ENCODE results near the gene TUBGCP6. TPM values are rescaled to one million over a fixed set of nuclear protein-coding genes. Genes with fewer than 3 reads are reported as not detected.

Gene TUBGCP6
- polyA plus RNA-seq, 3 donors = 30.9 to 33.9 (median 32.4) TPM

- 87 to 89% (median 89%) methylated on average over 23 of the region's 23 CpGs for WGBS, 3 donors
- H3K27ac ChIP-seq (ENCODE audit: low read depth, low read length) = no peak overlapping the region
These were observed 47.6 kb downstream of the TUBGCP6 start for GRCh38 chr22:50197000-50197800.

- WGBS, 3 donors = 85 to 93% (median 88%) methylated on average over 18 of the region's 18 CpGs
- H3K27ac ChIP-seq (ENCODE audit: low read depth, low read length) = no peak overlapping the region
These were observed 48.6 kb downstream of the TUBGCP6 start for GRCh38 chr22:50196256-50196655.

DNA sequence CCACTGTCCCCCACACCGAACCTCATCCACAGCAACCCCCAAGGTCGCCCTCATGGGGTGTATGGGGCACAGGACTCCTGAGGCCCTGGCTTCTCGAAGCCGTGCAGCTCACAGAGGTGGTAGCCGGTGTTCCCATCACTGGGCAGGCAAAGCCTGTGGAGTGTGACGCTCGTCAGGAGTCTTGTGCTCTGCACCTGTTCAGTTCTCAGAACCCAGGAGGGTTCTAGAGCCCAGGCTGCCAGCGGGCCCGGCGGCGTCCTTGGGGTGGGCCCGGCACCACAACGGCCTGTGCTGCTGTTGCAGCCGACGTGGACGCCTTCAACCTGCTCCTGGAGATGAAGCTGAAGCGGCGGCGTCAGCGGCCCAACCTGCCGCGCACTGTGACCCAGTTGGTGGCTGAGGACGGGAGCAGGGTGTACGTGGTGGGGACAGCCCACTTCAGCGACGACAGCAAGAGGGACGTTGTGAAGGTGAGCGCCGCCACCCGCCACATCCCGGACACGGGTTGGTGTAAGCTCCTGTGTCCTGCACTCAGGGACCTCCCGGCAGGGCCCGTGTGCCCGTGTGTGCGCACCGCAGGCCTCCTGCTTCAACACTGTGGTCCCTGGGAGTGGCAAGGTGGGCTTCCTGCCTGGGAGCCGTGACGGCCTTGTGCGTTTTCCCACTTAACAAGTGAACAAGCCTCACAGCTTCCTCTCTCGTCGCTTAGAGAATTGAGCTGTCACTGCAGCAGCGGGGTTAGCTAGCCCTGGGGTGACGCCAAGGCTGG is 50.6 kb downstream of the TUBGCP6 start:
- H3K27ac ChIP-seq (ENCODE audit: low read depth, low read length) = no peak overlapping the region

GRCh38 chr22:50193621-50194020 is 51.2 kb downstream of the TUBGCP6 start:
- 77 to 95% (median 86%) methylated on average over 7 to 8 of the region's 8 CpGs for WGBS, 3 donors
- H3K27ac ChIP-seq (ENCODE audit: low read depth, low read length) = no peak overlapping the region

More for the DNA sequence above, 50.6 kb downstream of the TUBGCP6 start:
- WGBS, 3 donors = 71 to 94% (median 94%) methylated on average over 40 to 44 of the region's 44 CpGs

DNA sequence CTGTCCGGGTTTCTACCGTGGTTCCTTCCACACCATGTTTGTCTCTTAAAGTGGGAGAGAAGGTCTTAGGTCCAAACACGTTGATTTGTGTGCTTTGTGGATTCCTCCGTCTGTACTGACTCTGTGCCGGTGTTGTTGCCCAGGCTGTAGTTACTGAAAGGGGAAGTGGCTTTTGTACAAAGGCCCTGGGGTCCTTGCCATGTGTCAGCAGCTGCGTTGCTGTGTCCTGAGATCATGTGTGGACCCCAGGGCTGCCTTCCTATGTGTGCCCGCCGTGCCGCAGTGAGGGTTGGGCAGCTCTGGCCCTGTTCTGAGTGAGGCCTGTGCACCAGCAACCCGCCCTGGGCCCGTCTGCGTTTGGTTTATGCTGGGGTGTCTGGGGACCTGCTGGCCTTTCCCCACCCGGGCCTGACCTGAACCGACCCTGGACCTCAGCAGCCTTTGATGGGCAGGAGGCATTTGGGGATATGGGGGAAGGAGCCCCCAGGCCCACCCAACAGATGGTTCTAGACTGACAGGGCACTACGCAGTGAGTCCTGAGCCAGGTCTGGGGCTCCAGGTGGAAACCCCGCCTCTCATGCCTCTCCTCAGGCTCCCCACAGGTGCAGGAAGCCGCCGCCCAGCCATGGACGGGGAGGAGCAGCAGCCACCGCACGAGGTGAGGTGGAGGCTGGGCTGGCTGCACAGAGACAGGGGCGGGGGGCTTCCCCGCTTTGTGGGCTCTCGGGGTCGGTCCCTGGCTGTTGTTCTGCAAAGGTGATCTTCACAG is 52.2 kb downstream of the TUBGCP6 start:
- no peak overlapping the region for H3K27ac ChIP-seq (ENCODE audit: low read depth, low read length)

DNA sequence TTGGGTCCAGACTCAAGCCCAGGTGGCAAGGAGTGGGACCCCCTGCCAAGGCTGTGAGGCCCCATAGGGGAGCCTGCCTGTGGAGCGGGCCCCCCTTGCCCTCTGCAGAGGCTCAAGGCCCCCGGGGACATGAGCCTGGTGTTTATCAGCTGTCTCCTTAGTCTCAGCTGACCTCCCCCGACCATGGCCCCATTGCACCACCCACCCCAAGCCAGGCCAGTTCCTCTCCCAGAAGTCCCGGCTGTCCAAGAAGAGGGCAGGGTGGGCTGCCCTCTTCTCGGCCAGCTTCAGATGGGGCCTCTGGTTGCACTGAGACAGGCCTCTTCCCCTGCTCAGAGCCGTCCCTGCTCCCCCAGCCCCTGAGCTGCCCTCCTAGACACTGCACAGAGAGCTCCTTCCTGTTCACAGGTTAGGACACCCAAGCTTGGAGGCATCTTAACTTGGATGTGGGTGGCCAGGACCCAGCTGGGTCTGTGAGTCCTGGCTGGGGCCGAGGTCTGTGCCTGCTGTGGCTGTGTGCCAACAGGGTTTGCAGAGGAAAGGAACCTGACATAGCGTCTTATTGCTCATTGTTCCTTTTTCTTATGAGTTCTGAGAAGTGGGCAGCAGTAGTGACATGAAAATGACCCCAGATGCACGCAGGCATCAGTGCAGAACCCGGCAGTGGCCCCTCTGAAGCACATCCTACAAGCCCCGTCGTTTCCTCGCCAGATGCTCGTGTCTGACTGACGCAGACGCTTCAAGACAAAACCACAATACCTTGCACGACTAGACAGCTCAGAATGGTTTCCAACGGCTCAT is 53.7 kb downstream of the TUBGCP6 start:
- peak overlapping the region; percentile 53 for H3K27ac ChIP-seq (ENCODE audit: low read depth, low read length)
- 35 to 48% (median 47%) methylated on average over 16 to 18 of the region's 18 CpGs for WGBS, 3 donors

More for the DNA sequence above, 52.2 kb downstream of the TUBGCP6 start:
- whole genome bisulfite sequencing, 3 donors = 65 to 70% (median 66%) methylated on average over 23 to 25 of the region's 25 CpGs

GRCh38 chr22:50190182-50190940 is 54.5 kb downstream of the TUBGCP6 start:
- WGBS, 3 donors = 4 to 9% (median 8%) methylated on average over 43 of the region's 43 CpGs
- H3K27ac ChIP-seq (ENCODE audit: low read depth, low read length) = peak overlapping the region; percentile 53

DNA sequence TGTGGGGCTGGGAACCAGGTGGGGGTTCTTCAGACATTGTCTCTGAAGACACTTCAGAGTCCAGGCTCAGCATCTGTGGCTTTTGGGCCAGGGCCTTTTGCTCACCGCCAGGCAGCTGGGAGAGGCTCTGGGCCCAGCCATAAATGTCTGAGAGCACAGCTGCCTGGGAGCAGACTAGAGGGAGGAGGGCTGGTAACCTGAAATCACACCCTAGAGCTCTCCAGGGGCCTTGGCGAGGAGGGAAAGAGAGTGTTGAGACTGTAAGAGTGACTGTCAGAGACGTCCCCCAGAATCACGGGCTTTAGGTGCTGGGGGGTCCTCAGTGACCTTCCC is 55.0 kb downstream of the TUBGCP6 start:
- peak overlapping the region; percentile 53 for H3K27ac ChIP-seq (ENCODE audit: low read depth, low read length)
- 13 to 21% (median 18%) methylated on average over 4 of the region's 4 CpGs for WGBS, 3 donors

- 48 to 73% (median 72%) methylated on average over 20 of the region's 20 CpGs for WGBS, 3 donors
- no peak overlapping the region for H3K27ac ChIP-seq (ENCODE audit: low read depth, low read length)
These were observed 55.5 kb downstream of the TUBGCP6 start for GRCh38 chr22:50189184-50189848.

DNA sequence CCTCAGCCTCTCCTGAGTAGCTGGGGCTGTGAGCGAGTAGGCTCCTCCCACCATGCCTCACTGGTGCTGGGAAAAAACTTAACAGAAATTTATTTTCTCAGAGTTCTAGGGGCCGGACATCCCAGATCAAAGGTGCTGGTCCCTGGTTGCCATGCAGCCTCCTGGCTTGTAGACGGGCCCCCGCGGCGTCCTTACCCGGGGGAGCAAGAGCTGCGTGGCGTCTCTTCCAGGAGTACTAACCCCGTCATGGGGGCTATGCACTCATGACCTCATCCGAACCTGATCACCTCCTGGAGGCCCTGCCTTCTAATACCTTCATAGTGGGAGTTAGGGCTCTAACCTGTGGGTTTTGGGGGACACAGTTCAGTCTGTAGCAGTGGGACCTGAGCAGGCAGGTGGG is 56.5 kb downstream of the TUBGCP6 start:
- H3K27ac ChIP-seq (ENCODE audit: low read depth, low read length) = no peak overlapping the region
- 95 to 96% (median 95%) methylated on average over 11 of the region's 11 CpGs for WGBS, 3 donors

DNA sequence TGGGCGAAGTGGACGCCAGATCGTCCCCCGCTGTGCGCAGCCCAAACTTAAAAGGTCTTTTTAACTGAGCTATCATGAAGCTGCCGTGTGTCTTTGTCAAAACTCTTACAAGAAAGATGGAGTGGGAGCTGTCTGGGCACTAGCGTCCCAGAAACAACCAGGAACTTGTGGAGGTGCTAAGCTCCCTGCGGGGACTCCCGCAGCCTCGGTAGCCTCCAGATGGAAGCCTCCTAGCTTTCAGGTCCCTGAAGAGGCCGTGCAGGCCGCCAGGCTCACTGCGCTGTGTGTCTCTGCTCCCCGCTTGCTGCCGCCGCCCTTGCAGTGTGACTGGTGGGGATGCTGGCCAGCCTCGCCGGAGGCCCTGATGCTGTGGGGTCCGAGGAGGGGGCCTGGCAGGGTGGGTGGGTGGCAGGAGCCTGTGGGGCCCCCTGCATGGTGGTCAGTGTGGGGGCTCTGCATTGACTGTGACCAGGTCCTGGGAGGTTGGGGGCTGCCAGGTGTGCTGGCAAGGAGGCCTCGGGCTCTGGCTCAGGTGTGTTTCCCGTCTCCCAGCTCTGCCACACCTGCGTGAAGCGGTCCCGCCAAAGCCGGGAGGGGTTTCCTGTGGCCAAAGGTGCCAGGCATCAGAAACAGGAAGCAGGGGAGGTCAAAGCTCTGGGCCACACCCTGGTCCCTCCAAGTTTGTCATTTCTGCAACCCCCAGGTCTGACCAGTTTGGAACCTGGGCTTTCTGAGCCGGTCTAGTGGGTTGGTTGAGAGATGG is 57.9 kb downstream of the TUBGCP6 start:
- WGBS, 3 donors = 30 to 44% (median 42%) methylated on average over 26 of the region's 26 CpGs
- H3K27ac ChIP-seq (ENCODE audit: low read depth, low read length) = no peak overlapping the region

- H3K27ac ChIP-seq (ENCODE audit: low read depth, low read length) = no peak overlapping the region
These were observed 58.6 kb downstream of the TUBGCP6 start for GRCh38 chr22:50186181-50186714.

GRCh38 chr22:50185375-50186087 is 59.3 kb downstream of the TUBGCP6 start, which contains the start of gene TRABD:
TRABD (plus strand) TSS chr22:50185913; CDS start chr22:50193061, 7,148 bp downstream.
- WGBS, 3 donors = 1 to 3% (median 1%) methylated on average over 39 to 88 of the region's 90 CpGs
- peak within 1 kb of the TSS; percentile 13 for H3K27ac ChIP-seq (ENCODE audit: low read depth, low read length)

More at GRCh38 chr22:50186181-50186714, 58.6 kb downstream of the TUBGCP6 start:
- 1 to 2% (median 1%) methylated on average over 41 to 47 of the region's 47 CpGs for WGBS, 3 donors

- peak overlapping the region; percentile 13 for H3K27ac ChIP-seq (ENCODE audit: low read depth, low read length)
- 9 to 36% (median 14%) methylated on average over 44 to 63 of the region's 63 CpGs for WGBS, 3 donors
These were observed 59.9 kb downstream of the TUBGCP6 start for GRCh38 chr22:50184902-50185374.

Measured in adipose tissue (tissue), 3 donors.